Measurements from ENCODE around the gene ARHGEF28.

Gene ARHGEF28

GRCh38 chr5:73607228-73607627 is 18.8 kb upstream of the ARHGEF28 start:
- H3K9ac ChIP-seq (ENCODE audit: low read depth, low read length, poor library complexity, severe bottlenecking), result no peak overlapping the region
- H3K9me3 ChIP-seq (ENCODE audit: insufficient read depth, low read depth, low read length), result no peaks in the 10 kb centered on the region
- no peaks in the 10 kb centered on the region for H3K79me2 ChIP-seq (ENCODE audit: insufficient read depth, low read length)
- H3K27me3 ChIP-seq (ENCODE audit: insufficient read depth, low read length, poor library complexity, severe bottlenecking), result no peaks in the 10 kb centered on the region
- no peaks in the 10 kb centered on the region for H3K36me3 ChIP-seq (ENCODE audit: insufficient read depth, low read length)
- H3K4me1 ChIP-seq (ENCODE audit: insufficient read depth, low read length, poor library complexity, severe bottlenecking), result peaks cover 4% of the 10 kb centered on the region
- H3K4me3 ChIP-seq (ENCODE audit: low read length, poor library complexity, severe bottlenecking), result no peak overlapping the region
- H3F3A ChIP-seq (ENCODE audit: low read depth), result no peaks in the 10 kb centered on the region
- no peak overlapping the region for H2AFZ ChIP-seq (ENCODE audit: low read length)
- no peaks in the 10 kb centered on the region for H4K20me1 ChIP-seq (ENCODE audit: insufficient read depth, low read length, poor library complexity, severe bottlenecking)
- H3K4me2 ChIP-seq (ENCODE audit: low read depth, low read length, poor library complexity, severe bottlenecking), result no peak overlapping the region
- TF ChIP-seq EZH2phosphoT487 (IDR thresholded peaks at IDR 0.05; ENCODE audit: borderline replicate concordance), result no peak
- H3K9me2 ChIP-seq (replicated peaks; ENCODE audit: low read depth, low read length), result no peaks in the 10 kb centered on the region

DNA sequence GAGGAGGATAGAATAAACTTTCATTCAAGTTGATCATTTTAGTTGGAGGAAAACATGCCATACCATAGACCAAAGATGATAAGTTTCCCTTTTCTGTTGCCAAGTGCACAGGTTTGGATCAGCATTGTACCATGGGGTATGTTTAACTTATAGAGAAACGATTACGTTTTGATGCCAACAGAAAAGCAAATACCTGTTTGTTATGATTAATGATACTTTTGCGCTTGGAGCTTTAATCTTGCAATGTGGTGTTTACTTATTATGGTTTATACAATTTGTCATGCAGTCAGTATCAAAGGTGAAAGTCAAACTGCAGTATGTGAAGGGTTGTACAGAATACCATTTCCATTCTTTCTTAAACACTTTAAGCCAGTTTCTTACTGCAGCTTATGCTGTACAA is 13.2 kb upstream of the ARHGEF28 start:
- Histone ChIP-seq H2AFZ (ENCODE audit: low read length) (no peak overlapping the region), H3K27me3 (ENCODE audit: insufficient read depth, low read length, poor library complexity, severe bottlenecking) (no peaks in the 10 kb centered on the region), H4K20me1 (ENCODE audit: insufficient read depth, low read length, poor library complexity, severe bottlenecking) (no peaks in the 10 kb centered on the region), H3K9me2 (replicated peaks; ENCODE audit: low read depth, low read length) (no peaks in the 10 kb centered on the region), H3F3A (ENCODE audit: low read depth) (no peaks in the 10 kb centered on the region), H3K4me2 (ENCODE audit: low read depth, low read length, poor library complexity, severe bottlenecking) (no peak overlapping the region), H3K4me1 (ENCODE audit: insufficient read depth, low read length, poor library complexity, severe bottlenecking) (no peaks in the 10 kb centered on the region), H3K36me3 (ENCODE audit: insufficient read depth, low read length) (no peaks in the 10 kb centered on the region), H3K9me3 (ENCODE audit: insufficient read depth, low read depth, low read length) (no peaks in the 10 kb centered on the region), H3K9ac (ENCODE audit: low read depth, low read length, poor library complexity, severe bottlenecking) (no peak overlapping the region), H3K4me3 (ENCODE audit: low read length, poor library complexity, severe bottlenecking) (no peak overlapping the region), H3K79me2 (ENCODE audit: insufficient read depth, low read length) (no peaks in the 10 kb centered on the region)
- no peak for TF ChIP-seq EZH2phosphoT487 (IDR thresholded peaks at IDR 0.05; ENCODE audit: borderline replicate concordance)
- TF ChIP-seq, protein P1, sequence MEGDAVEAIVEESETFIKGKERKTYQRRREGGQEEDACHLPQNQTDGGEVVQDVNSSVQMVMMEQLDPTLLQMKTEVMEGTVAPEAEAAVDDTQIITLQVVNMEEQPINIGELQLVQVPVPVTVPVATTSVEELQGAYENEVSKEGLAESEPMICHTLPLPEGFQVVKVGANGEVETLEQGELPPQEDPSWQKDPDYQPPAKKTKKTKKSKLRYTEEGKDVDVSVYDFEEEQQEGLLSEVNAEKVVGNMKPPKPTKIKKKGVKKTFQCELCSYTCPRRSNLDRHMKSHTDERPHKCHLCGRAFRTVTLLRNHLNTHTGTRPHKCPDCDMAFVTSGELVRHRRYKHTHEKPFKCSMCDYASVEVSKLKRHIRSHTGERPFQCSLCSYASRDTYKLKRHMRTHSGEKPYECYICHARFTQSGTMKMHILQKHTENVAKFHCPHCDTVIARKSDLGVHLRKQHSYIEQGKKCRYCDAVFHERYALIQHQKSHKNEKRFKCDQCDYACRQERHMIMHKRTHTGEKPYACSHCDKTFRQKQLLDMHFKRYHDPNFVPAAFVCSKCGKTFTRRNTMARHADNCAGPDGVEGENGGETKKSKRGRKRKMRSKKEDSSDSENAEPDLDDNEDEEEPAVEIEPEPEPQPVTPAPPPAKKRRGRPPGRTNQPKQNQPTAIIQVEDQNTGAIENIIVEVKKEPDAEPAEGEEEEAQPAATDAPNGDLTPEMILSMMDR (conservative IDR thresholded peaks at IDR 0.05; ENCODE audit: low read length), result no peak

- H3K4me2 ChIP-seq (ENCODE audit: low read depth, low read length, poor library complexity, severe bottlenecking), result no peak overlapping the region
- H3K9ac ChIP-seq (ENCODE audit: low read depth, low read length, poor library complexity, severe bottlenecking), result no peak overlapping the region
- no peak overlapping the region for H3K4me3 ChIP-seq (ENCODE audit: low read length, poor library complexity, severe bottlenecking)
- no peaks in the 10 kb centered on the region for H3K79me2 ChIP-seq (ENCODE audit: insufficient read depth, low read length)
- TF ChIP-seq, protein P1 (conservative IDR thresholded peaks at IDR 0.05; ENCODE audit: low read length), result no peak
- TF ChIP-seq EZH2phosphoT487 (IDR thresholded peaks at IDR 0.05; ENCODE audit: borderline replicate concordance), result no peak
- H3K9me3 ChIP-seq (ENCODE audit: insufficient read depth, low read depth, low read length), result no peaks in the 10 kb centered on the region
- no peaks in the 10 kb centered on the region for H3K27me3 ChIP-seq (ENCODE audit: insufficient read depth, low read length, poor library complexity, severe bottlenecking)
- no peaks in the 10 kb centered on the region for H3K4me1 ChIP-seq (ENCODE audit: insufficient read depth, low read length, poor library complexity, severe bottlenecking)
- H4K20me1 ChIP-seq (ENCODE audit: insufficient read depth, low read length, poor library complexity, severe bottlenecking), result no peaks in the 10 kb centered on the region
- no peaks in the 10 kb centered on the region for H3K9me2 ChIP-seq (replicated peaks; ENCODE audit: low read depth, low read length)
- H2AFZ ChIP-seq (ENCODE audit: low read length), result no peak overlapping the region
- H3F3A ChIP-seq (ENCODE audit: low read depth), result no peaks in the 10 kb centered on the region
- no peaks in the 10 kb centered on the region for H3K36me3 ChIP-seq (ENCODE audit: insufficient read depth, low read length)
These were observed 10.9 kb upstream of the ARHGEF28 start for GRCh38 chr5:73615085-73615484.

- no peaks in the 10 kb centered on the region for H3K9me3 ChIP-seq (ENCODE audit: insufficient read depth, low read depth, low read length)
- H3K79me2 ChIP-seq (ENCODE audit: insufficient read depth, low read length), result no peaks in the 10 kb centered on the region
- TF ChIP-seq, protein P1 (conservative IDR thresholded peaks at IDR 0.05; ENCODE audit: low read length), result no peak
- TF ChIP-seq EZH2phosphoT487 (IDR thresholded peaks at IDR 0.05; ENCODE audit: borderline replicate concordance), result no peak
- no peaks in the 10 kb centered on the region for H3K36me3 ChIP-seq (ENCODE audit: insufficient read depth, low read length)
- no peaks in the 10 kb centered on the region for H3K9me2 ChIP-seq (replicated peaks; ENCODE audit: low read depth, low read length)
- H2AFZ ChIP-seq (ENCODE audit: low read length), result no peak overlapping the region
- H3K4me2 ChIP-seq (ENCODE audit: low read depth, low read length, poor library complexity, severe bottlenecking), result no peak overlapping the region
- H3K4me3 ChIP-seq (ENCODE audit: low read length, poor library complexity, severe bottlenecking), result no peak overlapping the region
- H3K9ac ChIP-seq (ENCODE audit: low read depth, low read length, poor library complexity, severe bottlenecking), result no peak overlapping the region
- no peaks in the 10 kb centered on the region for H3K27me3 ChIP-seq (ENCODE audit: insufficient read depth, low read length, poor library complexity, severe bottlenecking)
- H3K4me1 ChIP-seq (ENCODE audit: insufficient read depth, low read length, poor library complexity, severe bottlenecking), result no peaks in the 10 kb centered on the region
- no peaks in the 10 kb centered on the region for H3F3A ChIP-seq (ENCODE audit: low read depth)
- H4K20me1 ChIP-seq (ENCODE audit: insufficient read depth, low read length, poor library complexity, severe bottlenecking), result no peaks in the 10 kb centered on the region
These were observed 10.0 kb upstream of the ARHGEF28 start for GRCh38 chr5:73615947-73616346.

Measured in Loucy (cell line).